Thyroid gland (tissue), 4 donors: ENCODE data around the gene TBC1D17. TPM values are rescaled to one million over a fixed set of nuclear protein-coding genes. Genes with fewer than 3 reads are reported as not detected.

Experiments
- DNase-seq, 2 donors: peaks; one replicate each; pipeline ENCODE4 v3.0.0-alpha.2; 2019
- H3K27ac ChIP-seq, 3 donors: fragments of 200-600 bp; sonication (generic); 1 replicate in 2 of 3; 2 replicates in 1 of 3; pipeline ENCODE4 v1.5.1; 2016 to 2019; ENCODE audit warnings: mild to moderate bottlenecking in 1 of 3, moderate library complexity in 1 of 3
- H3K27me3 ChIP-seq: fragments of 200-600 bp; sonication (generic); one replicate; pipeline ENCODE4 v1.5.1; 2019
- H3K36me3 ChIP-seq, 2 donors: fragments of 200-600 bp; sonication (generic); one replicate each; pipeline ENCODE4 v1.5.1; 2016 to 2019
- H3K4me1 ChIP-seq, 2 donors: fragments of 200-600 bp; sonication (generic); one replicate each; pipeline ENCODE4 v1.5.1; 2017 to 2019
- H3K4me3 ChIP-seq, 3 donors: fragments of 200-600 bp; sonication (generic); replicated peaks in 1 of 3; 1 replicate in 2 of 3; 2 replicates in 1 of 3; pipeline ENCODE4 v1.5.1; 2016; ENCODE audit warnings: mild to moderate bottlenecking in 1 of 3
- H3K9me3 ChIP-seq: fragments of 200-600 bp; sonication (generic); one replicate; pipeline ENCODE4 v1.5.1; 2017
- POLR2A ChIP-seq, 2 donors: fragments of 450-650 bp; IDR thresholded peaks; one replicate each; pipeline ENCODE4 v1.6.1; 2017; ENCODE audit warnings: antibody characterized with exemption in 2 of 2, mild to moderate bottlenecking in 2 of 2, moderate library complexity in 1 of 2
- WGBS, 2 donors: methylation state at CpG; one replicate each; pipeline ENCODE4 v1.1.5; 2017; 5-methylcytosine and 5-hydroxymethylcytosine counted together
- intact Hi-C: fragments of 100-400 bp; cut with DNase I; formaldehyde crosslinking; loops from one replicate; pipeline ENCODE4 v1.15.1; 2023
- total RNA-seq, 4 donors: library from RNA; depleted of rRNA; stranded (reverse); fragments of >200 nt; gene quantifications; one replicate each; pipeline ENCODE4 v1.2.3, GENCODE V29; 2016
- TF ChIP-seq, protein P1 (sequence below), 6 experiments: fragments of 200-600 bp in 3 of 6; fragments of 450-650 bp in 3 of 6; sonication (generic) in 3 of 6; IDR thresholded peaks; one replicate each; pipeline ENCODE4 v1.5.1; 2016 to 2019; ENCODE audit warnings: antibody characterized with exemption in 6 of 6, mild to moderate bottlenecking in 2 of 6, inconsistent platforms in 1 of 6, moderate library complexity in 1 of 6

Gene TBC1D17
- total RNA-seq, 4 donors from 2014 or later = 28.5 to 41.9 (median 39.7) TPM

GRCh38 chr19:49860336-49861102 is 17.0 kb upstream of the TBC1D17 start:
- Histone ChIP-seq H3K27me3 (no peaks in the 10 kb centered on the region), H3K9me3 (no peaks in the 10 kb centered on the region), H3K36me3 (peaks cover 37 to 50% of the 10 kb centered on the region in 2 donors), H3K4me3 (no peak overlapping the region), H3K27ac (no peak overlapping the region), H3K4me1 (peaks cover 0 to 10% of the 10 kb centered on the region in 2 donors)
- intact Hi-C loops = no loop called here
- no peak for TF ChIP-seq POLR2A (IDR thresholded peaks at IDR 0.05)
- TF ChIP-seq, protein P1, sequence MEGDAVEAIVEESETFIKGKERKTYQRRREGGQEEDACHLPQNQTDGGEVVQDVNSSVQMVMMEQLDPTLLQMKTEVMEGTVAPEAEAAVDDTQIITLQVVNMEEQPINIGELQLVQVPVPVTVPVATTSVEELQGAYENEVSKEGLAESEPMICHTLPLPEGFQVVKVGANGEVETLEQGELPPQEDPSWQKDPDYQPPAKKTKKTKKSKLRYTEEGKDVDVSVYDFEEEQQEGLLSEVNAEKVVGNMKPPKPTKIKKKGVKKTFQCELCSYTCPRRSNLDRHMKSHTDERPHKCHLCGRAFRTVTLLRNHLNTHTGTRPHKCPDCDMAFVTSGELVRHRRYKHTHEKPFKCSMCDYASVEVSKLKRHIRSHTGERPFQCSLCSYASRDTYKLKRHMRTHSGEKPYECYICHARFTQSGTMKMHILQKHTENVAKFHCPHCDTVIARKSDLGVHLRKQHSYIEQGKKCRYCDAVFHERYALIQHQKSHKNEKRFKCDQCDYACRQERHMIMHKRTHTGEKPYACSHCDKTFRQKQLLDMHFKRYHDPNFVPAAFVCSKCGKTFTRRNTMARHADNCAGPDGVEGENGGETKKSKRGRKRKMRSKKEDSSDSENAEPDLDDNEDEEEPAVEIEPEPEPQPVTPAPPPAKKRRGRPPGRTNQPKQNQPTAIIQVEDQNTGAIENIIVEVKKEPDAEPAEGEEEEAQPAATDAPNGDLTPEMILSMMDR (IDR thresholded peaks at IDR 0.05) = no peak
- DNase-seq = no peak
- 81 to 85% methylated on average over 16 to 17 of the region's 17 CpGs for WGBS, 2 donors

DNA sequence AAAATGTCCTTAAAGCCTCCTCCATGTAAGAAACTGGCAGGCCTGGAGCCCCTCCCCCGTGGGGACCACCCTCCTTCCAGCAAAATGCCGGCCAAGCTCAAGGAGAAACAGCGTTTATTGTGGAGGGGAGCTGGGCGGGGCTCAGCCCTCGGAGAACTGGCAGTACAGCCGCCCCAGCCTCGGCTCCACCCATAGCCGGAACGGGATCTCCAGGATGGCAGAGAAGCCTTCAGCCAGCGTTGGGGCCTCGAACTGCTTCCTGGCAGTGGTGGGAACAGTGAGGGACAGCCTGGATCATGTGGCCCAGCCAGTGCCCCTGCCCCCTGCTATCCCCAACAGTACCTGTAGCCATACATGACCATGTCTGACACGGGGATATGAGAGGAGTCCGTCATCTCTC is 16.4 kb upstream of the TBC1D17 start:
- Histone ChIP-seq H3K4me3 (no peak overlapping the region), H3K27ac (no peak overlapping the region), H3K9me3 (no peaks in the 10 kb centered on the region), H3K4me1 (peaks cover 0 to 16% of the 10 kb centered on the region in 2 donors), H3K27me3 (no peaks in the 10 kb centered on the region), H3K36me3 (peaks cover 36 to 48% of the 10 kb centered on the region in 2 donors)
- no peak for TF ChIP-seq POLR2A (IDR thresholded peaks at IDR 0.05)
- TF ChIP-seq, protein P1 (IDR thresholded peaks at IDR 0.05) = no peak
- peak in 1 of 2 donors; percentile 35 for DNase-seq
- WGBS, 2 donors = 42 to 54% methylated on average over 2 to 13 of the region's 13 CpGs
- intact Hi-C loops = no loop called here

- no peaks in the 10 kb centered on the region for H3K27me3 ChIP-seq
- H3K36me3 ChIP-seq = peaks cover 32 to 42% of the 10 kb centered on the region in 2 donors
- no peak overlapping the region for H3K4me3 ChIP-seq
- TF ChIP-seq POLR2A (IDR thresholded peaks at IDR 0.05) = no peak
- TF ChIP-seq, protein P1 (IDR thresholded peaks at IDR 0.05) = no peak
- intact Hi-C loops = no loop called here
- H3K4me1 ChIP-seq = peaks cover 6 to 22% of the 10 kb centered on the region in 2 donors
- H3K27ac ChIP-seq = no peak overlapping the region
- DNase-seq = peak in 1 of 2 donors; percentile 33
- no peaks in the 10 kb centered on the region for H3K9me3 ChIP-seq
- WGBS, 2 donors = 76 to 77% methylated on average over 49 to 51 of the region's 60 CpGs
Measured at GRCh38 chr19:49861541-49862378, 15.7 kb upstream of the TBC1D17 start.

- Histone ChIP-seq H3K9me3 (no peaks in the 10 kb centered on the region), H3K36me3 (peaks cover 24 to 35% of the 10 kb centered on the region in 2 donors), H3K4me3 (no peak overlapping the region), H3K27ac (no peak overlapping the region), H3K27me3 (no peaks in the 10 kb centered on the region), H3K4me1 (peaks cover 7 to 22% of the 10 kb centered on the region in 2 donors)
- DNase-seq = peak; percentile 40 to 44
- 70 to 78% methylated on average over 28 to 41 of the region's 49 CpGs for WGBS, 2 donors
- intact Hi-C loops = no loop called here
- TF ChIP-seq POLR2A (IDR thresholded peaks at IDR 0.05) = no peak
- TF ChIP-seq, protein P1 (IDR thresholded peaks at IDR 0.05) = no peak
Measured at GRCh38 chr19:49862391-49863253, 14.9 kb upstream of the TBC1D17 start.
